ENCODE data around the gene ATL2.

GRCh38 chr2:38290332-38290731 is 86.7 kb downstream of the ATL2 start:
- TF ChIP-seq CTCF (conservative IDR thresholded peaks at IDR 0.05 in 1 of 2, IDR thresholded peaks at IDR 0.05 in 1 of 2; ENCODE audit: low read depth in 1 of 2, low read length in 2 of 2) (no peak), EZH2 (IDR thresholded peaks at IDR 0.05; ENCODE audit: low read length, missing control alignments) (no peak)

Measured in fibroblast of lung (primary cell).